ENCODE measurements around the gene PAN3.

GRCh38 chr13:28138012-28138755 lies at the start of gene PAN3:
- no peak for TF ChIP-seq ZNF140 (tag by site-specific recombination; IDR thresholded peaks at IDR 0.05)
- TF ChIP-seq ZXDB (tag by site-specific recombination; IDR thresholded peaks at IDR 0.05), result 0 out of 2 replicates have a peak, but pooled peaks have one; percentile 31
- peak; percentile 41; the same call in 1 of the 2 replicates for TF ChIP-seq PRDM10 (tag by site-specific recombination; IDR thresholded peaks at IDR 0.05)
- peak; percentile 20; the same call in 1 of the 2 replicates for TF ChIP-seq CTCF (tag by site-specific recombination; IDR thresholded peaks at IDR 0.05)
- TF ChIP-seq ZNF175 (tag by site-specific recombination; IDR thresholded peaks at IDR 0.05), result no peak
- no peak for TF ChIP-seq ELK4 (IDR thresholded peaks at IDR 0.05; ENCODE audit: borderline replicate concordance, low read depth, low read length)
- peak; percentile 71; the same call in 1 of the 2 replicates for TF ChIP-seq ZEB2 (tag by site-specific recombination; IDR thresholded peaks at IDR 0.05)
- no peak for TF ChIP-seq PBX3 (CRISPR knock-in tag; IDR thresholded peaks at IDR 0.05)

Measured in HEK293 (cell line).